HCT116 (cell line): Measurements from ENCODE around the gene FAM53B.

Source experiments
- CEBPB ChIP-seq: IDR thresholded peaks from 2 replicates; pipeline ENCODE4 v1.6.1; 2012; ENCODE audit warnings: low read depth
- JUND ChIP-seq: IDR thresholded peaks from 2 replicates; pipeline ENCODE4 v1.6.1; 2012
- POLR2A ChIP-seq: IDR thresholded peaks from 2 replicates; pipeline ENCODE4 v1.7.0; 2011; ENCODE audit warnings: borderline replicate concordance; ENCODE audit not compliant: insufficient read depth, insufficient read length; ENCODE audit errors: extremely low read depth
- RAD21 ChIP-seq: IDR thresholded peaks from 2 replicates; pipeline ENCODE4 v1.6.1; 2012; ENCODE audit warnings: low read depth, mild to moderate bottlenecking
- SP1 ChIP-seq: IDR thresholded peaks from 2 replicates; pipeline ENCODE4 v1.6.1; 2012; ENCODE audit warnings: low read depth
- TCF7L2 ChIP-seq: IDR thresholded peaks from 2 replicates; pipeline ENCODE4 v1.7.0; 2011; ENCODE audit warnings: borderline replicate concordance, inconsistent platforms; ENCODE audit not compliant: insufficient read depth, insufficient read length; ENCODE audit errors: extremely low read depth
- ZNF274 ChIP-seq: fragments of 200-500 bp; sonication (Bioruptor generic); IDR thresholded peaks from 2 replicates; pipeline ENCODE4 v1.6.1; 2014; ENCODE audit warnings: mild to moderate bottlenecking, low read depth, low read length, inconsistent platforms
- TF ChIP-seq, protein P1 (sequence below), 3 experiments: fragments of 200-600 bp in 1 of 3; sonication (generic) in 1 of 3; IDR thresholded peaks in 2 of 3; conservative IDR thresholded peaks in 1 of 3; 2 replicates each; pipeline ENCODE4 v1.5.1; 2012 to 2017; ENCODE audit warnings: low read depth in 2 of 3, low read length in 2 of 3, antibody characterized with exemption in 1 of 3, borderline replicate concordance in 1 of 3, control low read depth in 1 of 3, mild to moderate bottlenecking in 1 of 3, mixed read lengths in 1 of 3, mixed run types in 1 of 3, moderate library complexity in 1 of 3; ENCODE audit not compliant: insufficient read depth in 1 of 3
- TF ChIP-seq, protein P2 (sequence below): IDR thresholded peaks from 2 replicates; pipeline ENCODE4 v1.6.1; 2012

DNA sequence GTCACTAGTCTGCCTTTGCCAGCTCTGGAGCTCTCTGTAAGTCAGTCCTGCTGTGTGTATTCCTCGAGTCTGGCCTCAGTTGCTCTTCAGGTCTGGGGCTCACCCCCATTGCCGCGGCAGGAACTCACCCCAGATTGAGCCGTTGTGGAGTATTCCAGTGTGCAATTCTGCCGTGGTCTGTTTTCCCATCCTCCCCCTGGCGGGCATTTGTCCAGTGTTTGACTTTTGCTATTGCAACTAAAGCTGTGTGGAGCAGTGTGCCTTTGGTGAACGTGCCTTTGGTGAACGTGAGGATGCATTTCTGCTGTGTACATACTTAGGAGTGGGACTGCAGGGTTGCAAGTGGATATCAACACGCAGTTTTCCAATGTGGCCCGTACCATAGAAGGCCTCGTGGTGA, 134.5 kb downstream of the FAM53B start:
- TF ChIP-seq SP1 (no peak), POLR2A (no peak), ZNF274 (no peak), TCF7L2 (no peak), CEBPB (no peak), RAD21 (no peak), JUND (no peak)
- TF ChIP-seq, protein P1, sequence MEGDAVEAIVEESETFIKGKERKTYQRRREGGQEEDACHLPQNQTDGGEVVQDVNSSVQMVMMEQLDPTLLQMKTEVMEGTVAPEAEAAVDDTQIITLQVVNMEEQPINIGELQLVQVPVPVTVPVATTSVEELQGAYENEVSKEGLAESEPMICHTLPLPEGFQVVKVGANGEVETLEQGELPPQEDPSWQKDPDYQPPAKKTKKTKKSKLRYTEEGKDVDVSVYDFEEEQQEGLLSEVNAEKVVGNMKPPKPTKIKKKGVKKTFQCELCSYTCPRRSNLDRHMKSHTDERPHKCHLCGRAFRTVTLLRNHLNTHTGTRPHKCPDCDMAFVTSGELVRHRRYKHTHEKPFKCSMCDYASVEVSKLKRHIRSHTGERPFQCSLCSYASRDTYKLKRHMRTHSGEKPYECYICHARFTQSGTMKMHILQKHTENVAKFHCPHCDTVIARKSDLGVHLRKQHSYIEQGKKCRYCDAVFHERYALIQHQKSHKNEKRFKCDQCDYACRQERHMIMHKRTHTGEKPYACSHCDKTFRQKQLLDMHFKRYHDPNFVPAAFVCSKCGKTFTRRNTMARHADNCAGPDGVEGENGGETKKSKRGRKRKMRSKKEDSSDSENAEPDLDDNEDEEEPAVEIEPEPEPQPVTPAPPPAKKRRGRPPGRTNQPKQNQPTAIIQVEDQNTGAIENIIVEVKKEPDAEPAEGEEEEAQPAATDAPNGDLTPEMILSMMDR (IDR thresholded peaks at IDR 0.05 in 2 of 3, conservative IDR thresholded peaks at IDR 0.05 in 1 of 3; ENCODE audit: borderline replicate concordance in 1 of 3, insufficient read depth in 1 of 3, low read depth in 2 of 3, low read length in 2 of 3) = no peak
- TF ChIP-seq, protein P2, sequence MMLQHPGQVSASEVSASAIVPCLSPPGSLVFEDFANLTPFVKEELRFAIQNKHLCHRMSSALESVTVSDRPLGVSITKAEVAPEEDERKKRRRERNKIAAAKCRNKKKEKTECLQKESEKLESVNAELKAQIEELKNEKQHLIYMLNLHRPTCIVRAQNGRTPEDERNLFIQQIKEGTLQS = no peak
